DOHH2 (cell line): ENCODE data around the gene DNER.

Experiments
- H3F3A ChIP-seq: fragments of 200-600 bp; sonication (generic), shearing (Covaris generic); 2 replicates; pipeline ENCODE4 v1.6.0; 2016; ENCODE audit warnings: antibody characterized with exemption, mild to moderate bottlenecking; ENCODE audit not compliant: control insufficient read depth, insufficient read depth
- H3K27ac ChIP-seq: fragments of 200-600 bp; sonication (generic); 2 replicates; pipeline ENCODE4 v1.5.1; 2014; ENCODE audit warnings: low read depth, mild to moderate bottlenecking, low read length, moderate library complexity
- H3K27me3 ChIP-seq: fragments of 200-600 bp; sonication (generic); 2 replicates; pipeline ENCODE4 v1.6.1; 2014; ENCODE audit warnings: mild to moderate bottlenecking, low read length, mixed read lengths; ENCODE audit not compliant: control insufficient read depth
- H3K36me3 ChIP-seq: fragments of 200-600 bp; sonication (generic); 2 replicates; pipeline ENCODE4 v1.6.1; 2014; ENCODE audit warnings: mild to moderate bottlenecking, low read length, moderate library complexity, mixed read lengths; ENCODE audit not compliant: control insufficient read depth
- H3K4me1 ChIP-seq: fragments of 200-600 bp; sonication (generic); 2 replicates; pipeline ENCODE4 v1.6.1; 2014; ENCODE audit warnings: mild to moderate bottlenecking, low read length, mixed read lengths; ENCODE audit not compliant: control insufficient read depth
- H3K4me2 ChIP-seq: fragments of 200-600 bp; sonication (generic); 2 replicates; pipeline ENCODE4 v1.6.0; 2014; ENCODE audit warnings: mild to moderate bottlenecking, low read length, moderate library complexity
- H3K4me3 ChIP-seq: fragments of 200-600 bp; sonication (generic); 2 replicates; pipeline ENCODE4 v1.5.1; 2014; ENCODE audit warnings: mild to moderate bottlenecking, low read length, mixed read lengths
- H3K79me2 ChIP-seq: fragments of 200-600 bp; sonication (generic); 2 replicates; pipeline ENCODE4 v1.6.1; 2014; ENCODE audit warnings: mild to moderate bottlenecking, low read length, mixed read lengths; ENCODE audit not compliant: control insufficient read depth
- H3K9me2 ChIP-seq: fragments of 200-600 bp; sonication (generic); replicated peaks from 2 replicates; pipeline ENCODE4 v1.6.1; 2014; ENCODE audit warnings: mild to moderate bottlenecking, low read length, mixed read lengths; ENCODE audit not compliant: control insufficient read depth
- H3K9me3 ChIP-seq: fragments of 200-600 bp; sonication (generic); 2 replicates; pipeline ENCODE4 v1.6.1; 2014; ENCODE audit warnings: antibody characterized with exemption, low read length, mixed read lengths; ENCODE audit not compliant: control insufficient read depth, insufficient read depth
- H4K20me1 ChIP-seq: fragments of 200-600 bp; sonication (generic); 2 replicates; pipeline ENCODE4 v1.6.0; 2014; ENCODE audit warnings: low read depth, mild to moderate bottlenecking, antibody characterized with exemption, low read length, moderate library complexity; ENCODE audit not compliant: control insufficient read depth, insufficient read depth
- CTCF ChIP-seq: fragments of 200-600 bp; sonication (generic); IDR thresholded peaks from one replicate; pipeline ENCODE4 v1.5.1; 2014; ENCODE audit warnings: antibody characterized with exemption, mild to moderate bottlenecking, low read depth, low read length; ENCODE audit not compliant: poor library complexity, severe bottlenecking
- EZH2phosphoT487 ChIP-seq: fragments of 200-600 bp; sonication (generic); IDR thresholded peaks from 2 replicates; pipeline ENCODE4 v1.6.1; 2017; ENCODE audit warnings: borderline replicate concordance, mild to moderate bottlenecking, antibody characterized with exemption, low read length, moderate library complexity, mixed read lengths

The DNER gene

DNA sequence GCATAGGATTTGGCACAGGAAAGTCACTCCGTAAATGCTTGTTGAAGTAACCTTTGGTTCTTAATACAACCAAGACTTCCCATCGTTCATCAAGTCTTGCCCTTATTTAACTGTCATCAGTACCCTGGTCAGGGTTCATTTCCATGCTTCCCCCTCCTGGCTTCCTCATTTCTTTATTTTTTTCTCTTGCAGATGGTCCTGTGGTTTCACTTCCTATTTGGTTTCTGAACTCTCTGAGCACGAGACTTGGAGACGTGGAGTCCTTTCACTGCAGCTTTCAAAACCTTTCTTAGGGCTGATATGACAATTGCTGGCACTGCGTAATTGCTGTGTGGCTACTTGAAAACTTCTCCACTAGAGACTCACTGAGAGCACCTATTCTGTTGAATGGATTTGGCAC lies 383.4 kb downstream of the DNER start:
- H4K20me1 ChIP-seq = no peaks in the 10 kb centered on the region
- H3K36me3 ChIP-seq = no peaks in the 10 kb centered on the region
- H3K9me3 ChIP-seq = no peaks in the 10 kb centered on the region
- H3K79me2 ChIP-seq = no peaks in the 10 kb centered on the region
- H3K4me2 ChIP-seq = peak overlapping the region; percentile 77
- peak overlapping the region; percentile 74 for H3K27ac ChIP-seq
- no peaks in the 10 kb centered on the region for H3K9me2 ChIP-seq
- no peaks in the 10 kb centered on the region for H3F3A ChIP-seq
- no peaks in the 10 kb centered on the region for H3K27me3 ChIP-seq
- no peak for TF ChIP-seq EZH2phosphoT487
- no peak for TF ChIP-seq CTCF
- peak overlapping the region; percentile 59 for H3K4me3 ChIP-seq
- peaks cover 57% of the 10 kb centered on the region for H3K4me1 ChIP-seq

DNA sequence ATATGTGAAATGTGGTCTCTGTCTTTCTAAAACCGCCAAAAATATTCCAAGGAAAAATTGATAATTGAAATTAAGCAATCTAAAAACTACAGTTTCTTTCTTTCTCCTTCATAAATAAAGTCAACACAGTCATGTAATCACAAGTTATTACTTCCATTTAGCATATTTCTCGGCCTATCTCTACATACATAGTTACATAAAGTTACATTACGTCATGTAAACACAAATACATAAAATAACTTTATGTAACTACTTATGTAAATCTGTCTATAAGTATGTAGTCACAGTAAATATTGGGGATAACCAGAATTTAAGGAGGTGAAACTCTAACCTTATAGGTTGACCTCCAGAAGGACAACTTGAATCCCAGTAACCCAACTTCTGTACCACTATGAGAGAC lies 394.8 kb downstream of the DNER start:
- TF ChIP-seq EZH2phosphoT487 = no peak
- no peak for TF ChIP-seq CTCF
- no peaks in the 10 kb centered on the region for H3K9me3 ChIP-seq
- H3K4me2 ChIP-seq = no peak overlapping the region
- no peaks in the 10 kb centered on the region for H3K27me3 ChIP-seq
- no peaks in the 10 kb centered on the region for H3K9me2 ChIP-seq
- no peaks in the 10 kb centered on the region for H3K36me3 ChIP-seq
- no peak overlapping the region for H3K4me3 ChIP-seq
- H3K4me1 ChIP-seq = no peaks in the 10 kb centered on the region
- H3K79me2 ChIP-seq = no peaks in the 10 kb centered on the region
- no peaks in the 10 kb centered on the region for H4K20me1 ChIP-seq
- no peak overlapping the region for H3K27ac ChIP-seq
- H3F3A ChIP-seq = no peaks in the 10 kb centered on the region

DNA sequence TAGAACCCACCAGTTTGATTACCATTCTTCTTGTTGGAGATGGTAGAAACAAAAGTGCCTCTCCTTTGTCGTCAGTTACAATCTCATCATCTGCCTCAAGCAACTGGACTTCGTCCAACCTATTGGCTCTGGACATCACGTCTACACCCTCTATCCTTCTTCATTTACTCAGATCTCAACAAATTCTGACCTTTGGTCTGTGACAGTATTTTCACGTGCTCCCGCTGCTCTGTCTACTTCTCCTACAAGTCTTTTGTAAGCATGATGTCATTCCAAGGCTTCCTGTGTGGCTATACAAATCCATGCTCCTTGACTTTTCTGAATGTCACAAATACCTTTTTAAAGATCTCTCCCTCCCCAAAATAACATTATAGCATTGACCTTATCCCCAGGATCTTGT lies 400.2 kb downstream of the DNER start:
- Histone ChIP-seq H3K4me2 (no peak overlapping the region), H3K27me3 (no peaks in the 10 kb centered on the region)

More for the DNA sequence above, 400.2 kb downstream of the DNER start:
- H3K4me1 ChIP-seq = no peaks in the 10 kb centered on the region
- H4K20me1 ChIP-seq = no peaks in the 10 kb centered on the region
- H3K27ac ChIP-seq = no peak overlapping the region
- H3K9me3 ChIP-seq = no peaks in the 10 kb centered on the region
- no peaks in the 10 kb centered on the region for H3K9me2 ChIP-seq
- H3K36me3 ChIP-seq = no peaks in the 10 kb centered on the region
- TF ChIP-seq EZH2phosphoT487 (no peak), CTCF (no peak)
- H3K4me3 ChIP-seq = no peak overlapping the region
- no peaks in the 10 kb centered on the region for H3K79me2 ChIP-seq
- H3F3A ChIP-seq = no peaks in the 10 kb centered on the region
